Spinal cord (tissue), 10 donors: ENCODE data around the gene MFN2. TPM values are rescaled to one million over a fixed set of nuclear protein-coding genes. Genes with fewer than 3 reads are reported as not detected.

Source experiments
- DNase-seq, 6 donors: peaks; one replicate each; pipeline versions ENCODE4 v3.0.0 to v3.0.0-alpha.2; 2013 to 2015; ENCODE audit warnings: low spot score in 6 of 6, low read depth in 4 of 6
- H3K27ac ChIP-seq: one replicate; pipeline ENCODE4 v1.5.1; 2013; ENCODE audit warnings: low read depth, low read length, control low read depth
- H3K27me3 ChIP-seq: one replicate; pipeline ENCODE4 v1.6.1; 2013; ENCODE audit warnings: low read length; ENCODE audit not compliant: control insufficient read depth, insufficient read depth
- H3K36me3 ChIP-seq: one replicate; pipeline ENCODE4 v1.6.1; 2013; ENCODE audit warnings: low read length; ENCODE audit not compliant: control insufficient read depth, insufficient read depth
- H3K4me1 ChIP-seq: one replicate; pipeline ENCODE4 v1.6.1; 2013; ENCODE audit warnings: low read length; ENCODE audit not compliant: control insufficient read depth, insufficient read depth
- H3K4me3 ChIP-seq: one replicate; pipeline ENCODE4 v1.5.1; 2013; ENCODE audit warnings: low read depth, low read length, control low read depth
- H3K9me3 ChIP-seq: one replicate; pipeline ENCODE4 v1.6.1; 2013; ENCODE audit warnings: low read length; ENCODE audit not compliant: control insufficient read depth, insufficient read depth
- WGBS: methylation state at CpG from one replicate; pipeline ENCODE4 v1.1.5; 2013; ENCODE audit warnings: missing lambda C conversion rate; ENCODE audit not compliant: insufficient coverage; 5-methylcytosine and 5-hydroxymethylcytosine counted together
- polyA plus RNA-seq, 2 donors: library from polyadenylated mRNA; unstranded; fragments of 120-200 nt; gene quantifications; one replicate each; pipeline ENCODE4 v1.2.1, GENCODE V29; 2013; ENCODE audit not compliant: insufficient read length in 2 of 2
- total RNA-seq, 2 donors: library from RNA; depleted of rRNA in 1 of 2; stranded (reverse); fragments of 120-200 nt in 1 of 2; fragments of >200 nt in 1 of 2; gene quantifications; one replicate each; pipeline versions ENCODE4 v1.2.3 to v1.2.4, GENCODE V29; 2013 to 2014
- donor health status: healthy.

Gene MFN2
- total and polyA plus RNA-seq, 4 donors: 47.5 to 79.7 (median 72.4) TPM

DNA sequence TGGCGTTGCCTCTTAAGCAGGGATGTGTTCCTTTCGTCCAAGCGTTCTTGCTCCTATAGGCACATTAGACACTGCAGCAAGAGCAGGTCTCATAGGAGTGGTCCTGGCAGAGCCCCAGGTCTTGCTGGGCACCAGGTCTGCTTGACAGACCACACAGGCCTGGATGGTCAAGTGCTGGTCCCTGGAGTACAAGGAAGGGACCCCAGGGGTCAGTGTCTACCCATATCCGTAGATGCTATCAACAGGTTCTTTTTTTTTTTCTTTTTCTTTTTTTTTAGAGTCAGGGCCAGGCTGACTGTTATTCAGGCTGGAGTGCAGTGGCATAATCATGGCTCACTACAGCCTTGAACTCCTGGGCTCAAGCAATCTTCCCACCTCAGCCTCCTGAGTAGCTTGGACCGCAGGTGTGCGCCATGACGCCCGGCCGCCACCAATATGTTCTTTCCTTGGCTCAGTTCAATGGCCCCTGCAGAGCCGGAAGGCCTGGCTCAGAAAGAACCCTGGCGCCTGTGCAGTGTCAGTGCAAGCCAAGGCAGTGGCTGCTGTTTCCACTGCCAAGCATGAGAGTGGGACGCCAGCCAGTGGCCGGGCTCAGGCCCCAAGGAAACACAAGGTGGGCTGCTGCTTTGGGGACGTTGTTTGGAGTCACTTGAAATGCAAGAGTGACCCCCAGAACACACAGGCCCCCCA is 72.9 kb downstream of the MFN2 start:
- Histone ChIP-seq H3K9me3 (no peaks in the 10 kb centered on the region), H3K27ac (peak overlapping the region; percentile 47), H3K4me3 (no peak overlapping the region), H3K4me1 (peaks cover 31% of the 10 kb centered on the region), H3K27me3 (peaks cover 3% of the 10 kb centered on the region), H3K36me3 (no peaks in the 10 kb centered on the region)
- WGBS: 62% methylated on average over 11 of the region's 14 CpGs
- peak in 5 of 6 donors; percentile 43 to 84 (median 50) for DNase-seq

DNA sequence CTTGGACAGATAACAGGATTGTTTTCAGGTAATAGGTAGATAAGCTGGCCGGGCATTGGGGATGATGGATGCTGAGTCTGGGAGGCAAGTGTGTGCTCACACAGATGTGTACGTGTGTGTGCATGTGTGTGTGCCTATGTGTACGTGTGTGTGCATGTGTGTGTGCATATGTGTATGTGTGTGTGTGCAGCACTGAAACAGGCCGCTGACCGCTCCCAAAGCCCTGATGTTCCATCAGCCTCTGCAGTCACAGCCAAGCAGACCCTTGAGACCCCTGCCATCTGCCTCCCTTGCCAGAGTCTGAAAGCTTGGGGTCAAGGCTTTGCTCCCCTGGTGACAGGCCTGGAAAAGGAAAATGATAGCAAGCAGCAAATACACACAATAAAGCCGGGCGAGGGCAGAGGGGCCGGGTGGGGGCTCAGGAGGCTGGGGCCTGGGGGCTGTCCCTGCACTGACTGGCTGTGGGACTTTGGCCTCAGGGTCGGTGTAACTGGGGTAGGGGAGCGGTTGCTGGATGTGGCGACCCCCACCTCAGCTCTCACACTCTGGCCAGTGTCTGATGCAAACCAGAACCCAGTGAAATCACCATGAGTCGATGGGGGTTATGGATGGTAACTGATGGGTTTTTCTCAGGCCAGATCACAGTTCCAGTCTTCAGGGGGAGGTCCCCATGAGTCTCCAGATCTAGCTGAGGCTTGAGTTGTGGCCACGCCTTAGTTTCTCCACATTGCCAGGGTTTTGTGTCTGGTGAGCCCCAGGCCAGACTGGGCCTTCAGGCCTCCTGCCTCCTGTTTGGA is 73.7 kb downstream of the MFN2 start:
- no peaks in the 10 kb centered on the region for H3K36me3 ChIP-seq
- DNase-seq: peak in 1 of 6 donors; percentile 5
- WGBS: 65% methylated on average over 11 of the region's 13 CpGs
- H3K27me3 ChIP-seq: peaks cover 5% of the 10 kb centered on the region
- no peak overlapping the region for H3K27ac ChIP-seq
- H3K4me3 ChIP-seq: no peak overlapping the region
- no peaks in the 10 kb centered on the region for H3K9me3 ChIP-seq
- H3K4me1 ChIP-seq: peaks cover 27% of the 10 kb centered on the region

DNA sequence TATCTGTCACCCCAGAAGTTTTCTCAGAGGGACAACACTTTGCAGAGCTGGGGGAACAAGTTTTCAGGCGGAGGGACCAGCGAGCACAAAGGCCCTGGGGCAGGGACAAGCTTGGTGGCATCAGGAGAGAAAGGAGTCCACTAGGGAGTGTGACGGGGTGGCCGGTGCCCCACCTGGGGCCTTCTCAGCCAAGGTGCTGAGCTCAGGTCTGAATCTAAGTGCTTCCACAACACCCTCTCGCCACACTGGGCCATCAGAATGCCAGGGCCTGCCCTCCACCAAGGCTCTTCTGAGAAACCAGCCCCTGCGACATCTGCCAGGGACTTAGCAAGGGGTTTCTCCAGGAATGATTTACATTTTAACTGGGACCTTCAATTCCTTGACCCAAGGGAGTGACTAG is 75.0 kb downstream of the MFN2 start:
- no peak overlapping the region for H3K27ac ChIP-seq
- H3K4me3 ChIP-seq: no peak overlapping the region
- H3K4me1 ChIP-seq: peaks cover 25% of the 10 kb centered on the region
- peaks cover 10% of the 10 kb centered on the region for H3K27me3 ChIP-seq
- no peaks in the 10 kb centered on the region for H3K36me3 ChIP-seq
- WGBS: 82% methylated on average over 4 of the region's 6 CpGs
- DNase-seq: no peak
- H3K9me3 ChIP-seq: no peaks in the 10 kb centered on the region

DNA sequence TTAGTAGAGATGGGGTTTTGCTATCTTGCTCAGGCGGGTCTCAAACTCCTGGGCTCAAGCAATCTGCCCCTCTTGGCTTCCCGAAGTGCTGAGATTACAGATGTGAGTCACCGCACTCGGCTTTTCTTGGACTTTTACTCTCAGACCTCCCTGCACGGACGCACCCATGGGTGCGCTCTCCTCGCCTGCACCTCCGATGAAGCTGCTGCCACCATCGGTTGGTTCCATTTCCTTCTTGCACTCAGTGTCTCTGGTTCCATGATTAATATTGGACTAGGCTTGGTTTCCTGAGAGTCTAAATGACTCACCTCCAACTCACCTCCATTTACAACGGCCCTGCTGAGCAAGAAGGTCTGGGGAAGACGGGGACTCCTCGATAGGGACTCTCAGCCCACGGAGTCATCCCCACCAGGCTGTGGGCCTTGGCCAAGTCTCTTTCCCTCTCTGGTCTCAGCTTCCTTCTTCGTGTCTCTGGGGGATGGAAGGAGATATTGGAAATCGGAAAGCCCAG is 76.1 kb downstream of the MFN2 start:
- H3K36me3 ChIP-seq: no peaks in the 10 kb centered on the region
- WGBS: 94% methylated on average over 13 of the region's 16 CpGs
- DNase-seq: no peak
- H3K9me3 ChIP-seq: no peaks in the 10 kb centered on the region
- peaks cover 12% of the 10 kb centered on the region for H3K27me3 ChIP-seq
- H3K4me1 ChIP-seq: peaks cover 25% of the 10 kb centered on the region
- H3K4me3 ChIP-seq: no peak overlapping the region
- no peak overlapping the region for H3K27ac ChIP-seq

DNA sequence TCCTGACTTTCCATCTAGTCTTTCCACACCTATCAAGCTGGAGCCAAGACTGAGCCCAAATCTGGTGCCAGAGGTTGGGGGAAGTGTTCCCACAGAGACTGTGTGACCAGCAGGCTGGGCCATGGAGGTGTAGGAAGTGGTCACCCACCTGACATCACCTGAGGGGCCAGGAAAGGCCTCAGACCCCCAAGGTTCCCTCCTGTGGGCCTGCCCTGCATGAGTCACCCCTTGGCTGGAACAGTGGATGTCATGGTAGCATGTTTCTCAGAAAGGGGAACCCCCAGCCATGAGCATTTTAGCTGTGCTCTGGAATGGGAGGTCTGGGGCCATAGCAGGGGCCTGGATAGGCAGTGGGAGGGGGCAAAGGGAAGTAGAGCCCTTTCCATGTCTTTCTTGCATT is 77.1 kb downstream of the MFN2 start:
- no peak overlapping the region for H3K4me3 ChIP-seq
- no peaks in the 10 kb centered on the region for H3K9me3 ChIP-seq
- H3K27ac ChIP-seq: no peak overlapping the region
- H3K36me3 ChIP-seq: no peaks in the 10 kb centered on the region
- DNase-seq: no peak
- peaks cover 16% of the 10 kb centered on the region for H3K4me1 ChIP-seq
- peaks cover 20% of the 10 kb centered on the region for H3K27me3 ChIP-seq

DNA sequence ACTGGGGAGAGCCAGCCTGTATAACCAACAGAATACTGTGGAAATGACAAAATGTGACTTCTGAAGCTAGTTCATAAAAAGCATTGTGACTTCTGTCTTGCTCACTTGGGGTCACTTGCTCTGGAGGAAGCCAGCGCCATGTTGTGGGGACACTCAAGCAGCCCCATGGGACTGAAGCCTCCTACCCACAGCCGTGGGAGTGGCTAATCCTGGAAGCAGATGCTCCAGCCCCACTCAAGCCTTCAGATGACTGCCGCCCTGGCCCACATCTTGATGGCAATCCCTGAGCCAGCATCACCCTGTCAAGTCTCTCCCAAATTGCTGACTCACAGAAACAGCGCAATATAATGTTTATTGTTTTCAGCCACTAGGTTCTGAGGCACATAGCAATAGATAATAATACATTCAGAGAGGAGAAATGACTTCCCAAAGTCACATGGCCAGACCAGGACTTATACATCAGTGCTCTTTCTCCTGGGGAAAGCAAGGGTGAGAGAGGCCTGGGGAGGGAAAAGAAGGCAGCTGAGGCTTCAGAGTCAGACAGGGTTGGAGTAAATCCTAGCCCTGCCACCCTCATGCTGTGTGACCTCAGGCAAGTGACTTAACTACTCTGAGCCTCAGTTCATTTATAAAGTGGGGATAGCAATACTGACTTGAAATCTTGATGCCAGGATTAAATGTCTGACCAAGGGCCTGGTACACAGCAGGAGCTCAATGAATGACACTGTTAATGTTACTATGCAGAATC is 77.9 kb downstream of the MFN2 start:
- DNase-seq: no peak
- no peaks in the 10 kb centered on the region for H3K9me3 ChIP-seq
- 84% methylated on average over 3 of the region's 4 CpGs for WGBS
- H3K4me1 ChIP-seq: peaks cover 11% of the 10 kb centered on the region
- H3K27ac ChIP-seq: no peak overlapping the region
- H3K4me3 ChIP-seq: no peak overlapping the region
- no peaks in the 10 kb centered on the region for H3K36me3 ChIP-seq
- peaks cover 25% of the 10 kb centered on the region for H3K27me3 ChIP-seq

DNA sequence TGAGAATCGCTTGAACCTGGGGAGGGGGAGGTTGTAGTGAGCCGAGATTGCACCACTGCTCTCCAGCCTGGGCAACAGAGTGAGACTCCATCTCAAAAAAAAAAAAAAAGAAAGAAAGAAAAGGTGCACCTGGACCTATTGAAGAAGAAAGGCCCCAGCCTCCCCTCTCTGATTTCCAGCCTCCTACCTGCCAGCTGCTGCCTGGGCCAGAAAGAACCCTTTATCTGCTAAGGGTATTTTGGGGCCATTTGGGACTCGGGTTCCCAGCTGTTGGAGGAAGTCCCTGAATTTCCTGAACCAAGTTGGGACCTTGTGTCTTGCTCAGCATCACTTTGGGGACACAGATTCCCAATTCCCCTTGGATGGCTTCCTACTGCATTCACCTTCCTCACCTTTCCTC is 79.0 kb downstream of the MFN2 start:
- no peaks in the 10 kb centered on the region for H3K9me3 ChIP-seq
- no peaks in the 10 kb centered on the region for H3K36me3 ChIP-seq
- peaks cover 36% of the 10 kb centered on the region for H3K27me3 ChIP-seq
- DNase-seq: no peak
- peaks cover 14% of the 10 kb centered on the region for H3K4me1 ChIP-seq
- WGBS: no CpG with 5 or more reads among the region's 3 CpGs
- H3K27ac ChIP-seq: no peak overlapping the region
- H3K4me3 ChIP-seq: no peak overlapping the region

DNA sequence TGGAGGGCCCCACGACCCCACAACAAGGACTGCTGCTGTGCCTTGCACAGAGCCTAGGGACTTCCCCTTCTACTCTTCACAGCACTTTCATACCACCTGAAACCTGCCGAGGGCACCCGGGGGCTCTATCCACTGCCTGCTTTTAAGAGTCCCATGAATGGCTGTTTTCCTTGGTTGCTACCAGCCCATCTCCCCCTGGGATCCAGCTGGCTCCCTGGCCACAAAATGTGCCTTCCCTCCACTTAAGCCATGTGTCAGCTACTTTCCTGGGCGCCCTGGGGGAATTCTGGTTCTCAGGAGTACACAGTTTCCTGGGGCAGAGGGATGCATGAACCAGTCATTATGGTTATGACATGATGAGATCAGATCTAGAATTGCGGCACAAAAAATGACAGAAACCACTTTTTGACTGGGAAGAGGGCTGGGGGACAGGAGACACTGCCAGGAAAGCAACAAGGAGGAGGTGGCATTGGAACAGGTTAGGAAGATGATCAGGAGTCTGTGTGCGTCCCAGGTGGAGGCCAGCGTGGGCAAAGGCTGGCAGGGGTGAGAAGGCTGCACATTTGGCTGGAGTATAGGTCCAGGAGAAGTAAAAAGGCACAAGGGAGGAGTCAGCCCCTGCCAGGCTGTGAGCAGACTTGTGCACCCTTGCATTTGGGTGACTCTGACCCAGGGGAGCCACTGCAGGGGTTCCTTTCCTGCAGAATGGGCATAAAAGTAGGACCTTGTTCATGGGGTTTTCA is 79.6 kb downstream of the MFN2 start:
- H3K27ac ChIP-seq: no peak overlapping the region
- no peak for DNase-seq
- peaks cover 43% of the 10 kb centered on the region for H3K27me3 ChIP-seq
- no peaks in the 10 kb centered on the region for H3K36me3 ChIP-seq
- WGBS: 65% methylated on average over 7 of the region's 7 CpGs
- peaks cover 14% of the 10 kb centered on the region for H3K4me1 ChIP-seq
- H3K9me3 ChIP-seq: no peaks in the 10 kb centered on the region
- H3K4me3 ChIP-seq: no peak overlapping the region

DNA sequence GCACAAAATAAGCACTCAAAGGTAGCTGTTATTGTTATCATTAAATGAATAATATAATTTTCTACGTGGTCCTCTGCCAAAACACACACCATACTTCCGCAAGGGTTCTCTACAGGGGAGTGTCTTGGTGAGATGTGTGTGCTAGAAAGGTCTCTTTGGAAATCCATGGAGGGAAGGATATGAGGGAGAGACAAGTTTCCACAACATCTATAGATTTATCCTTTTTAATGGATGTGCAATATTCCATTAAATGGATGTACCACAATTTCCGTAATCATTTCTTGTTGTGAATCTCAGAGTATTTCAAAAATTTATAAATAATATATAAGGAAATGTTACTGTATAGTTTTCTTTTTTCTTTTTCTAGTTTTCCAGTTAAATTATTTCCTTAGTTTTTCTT is 80.3 kb downstream of the MFN2 start:
- Histone ChIP-seq H3K9me3 (no peaks in the 10 kb centered on the region), H3K4me1 (peaks cover 14% of the 10 kb centered on the region), H3K36me3 (no peaks in the 10 kb centered on the region), H3K27ac (no peak overlapping the region), H3K27me3 (peaks cover 43% of the 10 kb centered on the region), H3K4me3 (no peak overlapping the region)
- no peak for DNase-seq
- no CpG with 5 or more reads among the region's 3 CpGs for WGBS
